ENCODE measurements around the gene DYRK4.

- TF ChIP-seq CTCF (IDR thresholded peaks at IDR 0.05) (no peak), POLR2A (IDR thresholded peaks at IDR 0.05) (no peak)
Observed at GRCh38 chr12:4603946-4604345, 41.9 kb downstream of the DYRK4 start.
